MV-4-11 (cell line): Measurements from ENCODE around the gene CPT1B.

Experiments
- DNase-seq: peaks from one replicate; lab custom pipeline; 2025; lab: John Stamatoyannopoulos, UW

The CPT1B gene

GRCh38 chr22:50569896-50570535 is 8.2 kb downstream of the CPT1B start:
- DNase-seq = no peak

- no peak for DNase-seq
These were observed 9.2 kb downstream of the CPT1B start for GRCh38 chr22:50569041-50569459.

DNA sequence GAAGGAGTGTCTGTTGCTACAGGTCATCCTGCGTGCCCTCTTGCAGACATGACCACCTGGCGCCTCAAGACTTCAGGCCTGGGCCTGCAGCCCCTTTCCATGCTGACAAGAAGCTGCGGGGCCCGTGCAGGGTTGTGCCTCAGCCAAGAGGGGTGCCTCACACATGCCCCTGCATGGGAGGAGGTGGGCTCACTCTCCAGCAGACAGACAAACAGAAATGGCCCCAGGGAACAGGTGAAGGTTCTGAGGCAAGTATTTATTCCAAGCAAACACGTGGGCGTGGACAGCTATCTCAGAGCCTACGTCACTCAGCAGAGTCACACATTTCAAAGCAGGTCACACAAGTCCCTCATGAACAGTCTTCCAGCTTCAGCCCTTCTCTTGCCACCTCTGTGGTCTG is 9.6 kb downstream of the CPT1B start:
- DNase-seq = no peak

GRCh38 chr22:50567721-50568252 is 10.4 kb downstream of the CPT1B start:
- no peak for DNase-seq

- DNase-seq = no peak
These were observed 13.9 kb downstream of the CPT1B start for GRCh38 chr22:50564289-50564688.

DNA sequence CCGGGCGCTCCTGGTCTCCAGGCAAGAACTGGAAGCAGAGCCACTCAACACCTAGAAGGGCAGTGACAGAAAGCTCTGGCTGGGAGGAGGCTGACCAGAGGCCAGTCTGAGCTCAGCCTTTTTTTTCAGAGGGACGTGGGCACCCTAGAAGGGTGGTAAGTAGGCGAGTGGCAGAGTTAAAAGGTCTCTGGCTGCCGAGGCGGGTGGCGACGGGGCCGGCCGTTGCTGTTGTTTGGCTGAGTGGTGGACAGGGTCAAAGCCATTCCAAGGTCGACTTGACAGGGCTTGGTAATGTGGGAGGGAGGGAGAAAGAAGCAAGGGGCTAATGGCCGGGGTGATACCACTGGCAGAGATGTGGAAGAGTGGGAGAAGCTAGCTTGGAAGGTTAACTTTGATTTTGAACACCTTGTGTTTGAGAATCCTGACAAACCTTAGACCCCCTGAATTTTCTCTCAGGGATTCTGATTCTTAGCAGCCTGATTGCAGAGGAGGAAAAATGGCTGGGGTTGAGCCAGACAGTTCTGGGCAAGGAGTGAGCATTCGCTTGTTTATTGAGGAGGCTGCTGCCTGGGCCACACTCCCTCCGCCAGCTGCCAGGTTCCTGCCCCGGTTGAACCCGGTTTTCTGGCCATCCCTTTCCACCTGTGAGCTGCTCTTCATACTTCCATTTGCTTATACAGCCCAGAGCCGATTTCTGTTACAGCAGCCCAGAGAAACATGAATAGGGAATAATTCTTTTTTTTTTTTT is 14.6 kb downstream of the CPT1B start:
- DNase-seq = no peak

DNA sequence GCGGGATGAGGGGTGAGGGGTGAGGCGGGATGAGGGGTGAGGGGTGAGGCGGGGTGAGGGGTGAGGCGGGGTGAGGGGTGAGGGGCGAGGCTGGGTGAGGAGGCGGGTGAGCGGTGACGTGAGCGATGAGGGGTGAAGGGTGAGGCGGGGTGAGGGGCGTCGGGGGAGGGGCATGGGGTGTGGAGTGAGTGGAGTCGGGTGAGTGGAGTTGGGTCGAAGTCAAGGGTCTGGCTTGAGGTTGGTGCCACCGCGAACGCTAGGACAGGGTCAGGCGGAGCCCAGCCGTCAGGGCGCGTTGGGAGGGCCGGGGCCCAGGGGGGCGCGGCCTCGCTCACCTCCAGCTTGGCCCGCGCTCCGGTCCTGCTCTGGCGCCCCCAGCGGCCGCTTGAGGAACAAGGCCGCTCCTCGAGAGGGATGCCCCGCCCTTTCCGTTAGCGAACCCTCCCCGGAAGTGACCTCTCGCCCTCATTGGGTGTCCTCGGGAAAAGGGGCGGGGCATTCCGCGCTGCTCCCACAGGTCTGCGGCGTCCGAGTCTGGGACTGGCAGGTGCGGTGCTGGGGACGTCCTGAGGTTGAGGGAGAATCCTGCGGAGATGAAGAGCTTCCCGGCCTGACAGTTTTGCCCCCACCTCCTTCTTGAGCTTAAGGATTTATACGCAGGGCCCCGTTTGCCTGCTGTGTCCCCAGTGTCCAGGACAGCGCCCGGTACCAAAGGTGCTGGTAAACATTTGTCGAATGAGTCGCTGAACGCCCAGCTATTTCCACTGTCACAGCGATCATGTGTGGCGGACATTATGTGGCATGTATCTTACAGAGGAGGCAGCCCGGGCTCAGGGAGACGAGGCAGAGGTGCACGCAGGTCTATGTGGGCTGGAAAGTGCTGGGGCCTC is 15.5 kb downstream of the CPT1B start, which contains the start of gene SYCE3:
Gene SYCE3 (minus strand): TSS at position 397 of the 890 bp plus-strand sequence. CDS start 6,514 bp downstream, outside the sequence.
- DNase-seq = peak; percentile 90

GRCh38 chr22:50561401-50562358 is 16.5 kb downstream of the CPT1B start:
- no peak for DNase-seq

DNA sequence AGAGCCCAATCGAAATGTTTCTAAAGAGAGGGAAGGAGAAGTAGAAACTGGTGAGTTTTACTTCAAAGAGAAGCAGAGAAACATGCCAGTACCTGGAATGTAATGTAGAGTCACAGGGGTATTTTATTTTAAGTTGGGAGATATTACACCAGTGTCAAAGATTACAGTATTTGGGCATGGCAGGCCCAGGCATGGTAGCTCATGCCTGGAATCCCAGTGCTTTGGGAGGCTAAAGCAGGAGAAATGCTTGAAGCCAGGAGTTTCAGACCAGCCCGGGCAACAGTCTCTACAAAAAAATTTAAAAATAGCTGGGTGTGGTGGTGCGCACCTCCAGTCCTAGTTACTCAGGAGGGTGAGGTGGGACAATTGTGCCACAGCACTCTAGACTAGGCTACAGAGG is 18.2 kb downstream of the CPT1B start:
- no peak for DNase-seq

DNA sequence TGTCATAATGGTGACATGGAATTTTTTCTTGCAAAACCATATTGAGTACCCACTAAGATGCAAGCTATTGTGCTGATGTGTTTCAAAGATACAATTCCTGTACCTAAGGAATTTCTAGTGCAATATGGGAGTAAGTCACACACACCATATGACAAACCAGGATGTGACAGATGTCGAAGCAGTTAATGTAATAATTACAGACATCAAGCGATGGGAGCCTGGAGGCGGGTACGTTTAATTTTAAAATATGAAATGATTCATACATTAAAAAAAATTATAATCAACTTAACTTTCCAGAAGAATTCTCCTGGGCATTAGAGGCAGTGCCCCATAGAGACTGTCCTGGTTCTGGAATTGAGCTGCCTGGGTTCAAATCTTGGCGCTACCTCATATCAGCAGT is 21.5 kb downstream of the CPT1B start:
- DNase-seq = no peak

DNA sequence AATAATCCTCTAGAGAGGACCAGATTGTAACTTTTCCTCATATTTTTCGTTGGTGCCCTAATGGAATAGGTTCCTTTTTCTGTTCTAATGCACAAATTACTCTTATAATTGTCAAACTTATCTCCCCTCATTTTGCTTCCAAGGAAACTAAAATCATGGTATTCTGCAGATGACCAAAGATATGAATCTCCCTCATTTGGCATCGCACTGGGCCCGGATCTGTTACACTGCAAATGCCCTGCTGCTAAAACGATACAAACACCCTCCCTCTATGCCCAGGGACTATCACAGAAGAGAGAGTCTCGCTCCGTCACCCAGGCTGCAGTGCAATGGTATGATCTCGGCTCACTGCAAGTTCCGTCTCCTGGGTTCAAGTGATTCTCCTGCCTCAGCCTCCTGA is 24.9 kb downstream of the CPT1B start:
- no peak for DNase-seq

DNA sequence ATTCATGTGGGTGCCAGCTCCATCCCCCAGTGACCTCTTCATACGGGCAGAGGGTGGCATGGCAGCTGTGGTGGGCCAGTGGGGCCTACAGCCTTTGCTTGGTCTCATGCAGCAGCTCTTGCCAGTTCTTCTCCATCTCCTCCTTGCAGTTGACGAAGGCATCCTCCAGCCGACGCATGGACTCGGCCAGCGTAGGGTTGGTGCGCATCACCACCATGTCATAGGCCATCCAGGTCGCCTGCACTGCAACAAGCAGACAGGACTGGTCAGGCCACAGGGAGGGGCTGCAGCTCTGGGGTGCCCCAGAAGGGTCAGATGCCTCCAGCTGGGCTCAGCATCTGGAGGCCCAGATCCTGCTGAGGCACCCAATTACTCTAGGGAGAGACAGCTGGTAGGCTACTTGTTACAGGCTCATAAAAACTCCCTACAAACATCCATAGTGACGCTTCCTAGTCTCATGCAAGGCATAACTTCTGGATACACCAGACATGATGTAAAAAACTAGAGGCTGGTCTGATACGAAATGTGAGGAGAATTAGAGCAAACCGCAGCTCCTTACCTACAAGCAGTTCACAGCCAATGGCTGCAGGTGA is 27.0 kb downstream of the CPT1B start:
- DNase-seq = no peak

- DNase-seq = no peak
These were observed 27.8 kb downstream of the CPT1B start for GRCh38 chr22:50550395-50550794.

- no peak for DNase-seq
These were observed 29.1 kb downstream of the CPT1B start for GRCh38 chr22:50548921-50549790.

- DNase-seq = no peak
These were observed 29.9 kb downstream of the CPT1B start for GRCh38 chr22:50548040-50548920.

- DNase-seq = no peak
These were observed 30.8 kb downstream of the CPT1B start for GRCh38 chr22:50547263-50547985.

GRCh38 chr22:50546326-50547262 is 31.6 kb downstream of the CPT1B start:
- DNase-seq = no peak
